DND-41 (cell line): ENCODE measurements around the gene PPP1R12A.

Source experiments
- ATAC-seq: fragments of 200-7000 bp; cut with Tn5 transposase; 3 replicates; pipeline ENCODE4 v1.9.1; 2021; ENCODE audit warnings: low read depth; ENCODE audit not compliant: insufficient read depth
- DNase-seq: peaks from one replicate; pipeline ENCODE4 v3.0.0-alpha.2; 2020
- H2AFZ ChIP-seq: 2 replicates; pipeline ENCODE4 v1.6.0; 2012; ENCODE audit warnings: low read depth, low read length
- H3K27ac ChIP-seq: 2 replicates; pipeline ENCODE4 v1.5.1; 2012; ENCODE audit warnings: low read length, inconsistent platforms
- H3K27me3 ChIP-seq: fragments of 200-600 bp; sonication (generic); 2 replicates; pipeline ENCODE4 v1.6.0; 2012; ENCODE audit warnings: low read length, mild to moderate bottlenecking, inconsistent platforms; ENCODE audit not compliant: insufficient read depth, poor library complexity
- H3K36me3 ChIP-seq: 2 replicates; pipeline ENCODE4 v1.5.1; 2012; ENCODE audit warnings: low read length, inconsistent platforms; ENCODE audit not compliant: insufficient read depth
- H3K4me1 ChIP-seq: 2 replicates; pipeline ENCODE4 v1.5.1; 2012; ENCODE audit warnings: mild to moderate bottlenecking, low read length; ENCODE audit not compliant: insufficient read depth
- H3K4me2 ChIP-seq: 2 replicates; pipeline ENCODE4 v1.6.0; 2012; ENCODE audit warnings: mild to moderate bottlenecking, moderate library complexity, low read length, inconsistent platforms; ENCODE audit not compliant: insufficient read depth
- H3K4me3 ChIP-seq, 2 experiments: fragments of 200-600 bp in 1 of 2; shearing (Covaris generic) in 1 of 2; 2 replicates each; pipeline ENCODE4 v1.5.1; 2012 to 2016; ENCODE audit warnings: inconsistent platforms in 2 of 2, low read length in 2 of 2, mild to moderate bottlenecking in 2 of 2, low read depth in 1 of 2, moderate library complexity in 1 of 2
- H3K79me2 ChIP-seq: 2 replicates; pipeline ENCODE4 v1.6.0; 2012; ENCODE audit warnings: low read length, inconsistent platforms; ENCODE audit not compliant: insufficient read depth
- H3K9ac ChIP-seq: 2 replicates; pipeline ENCODE4 v1.6.0; 2012; ENCODE audit warnings: low read depth, mild to moderate bottlenecking, inconsistent platforms, low read length, moderate library complexity
- H3K9me3 ChIP-seq: 2 replicates; pipeline ENCODE4 v1.5.1; 2012; ENCODE audit warnings: low read length, moderate library complexity, mild to moderate bottlenecking, inconsistent platforms; ENCODE audit not compliant: insufficient read depth, severe bottlenecking
- H4K20me1 ChIP-seq: 2 replicates; pipeline ENCODE4 v1.6.0; 2012; ENCODE audit warnings: low read length; ENCODE audit not compliant: insufficient read depth
- EZH2 ChIP-seq: IDR thresholded peaks from 3 replicates; pipeline ENCODE4 v1.6.1; 2012; ENCODE audit warnings: borderline replicate concordance, low read depth, mild to moderate bottlenecking, moderate library complexity, low read length, inconsistent platforms; ENCODE audit not compliant: severe bottlenecking
- TF ChIP-seq, protein P1 (sequence below): IDR thresholded peaks from 2 replicates; pipeline ENCODE4 v1.5.1; 2012; ENCODE audit warnings: borderline replicate concordance, low read length, moderate library complexity, mild to moderate bottlenecking; ENCODE audit not compliant: poor library complexity, severe bottlenecking; ENCODE audit errors: extremely low read depth

The PPP1R12A gene

DNA sequence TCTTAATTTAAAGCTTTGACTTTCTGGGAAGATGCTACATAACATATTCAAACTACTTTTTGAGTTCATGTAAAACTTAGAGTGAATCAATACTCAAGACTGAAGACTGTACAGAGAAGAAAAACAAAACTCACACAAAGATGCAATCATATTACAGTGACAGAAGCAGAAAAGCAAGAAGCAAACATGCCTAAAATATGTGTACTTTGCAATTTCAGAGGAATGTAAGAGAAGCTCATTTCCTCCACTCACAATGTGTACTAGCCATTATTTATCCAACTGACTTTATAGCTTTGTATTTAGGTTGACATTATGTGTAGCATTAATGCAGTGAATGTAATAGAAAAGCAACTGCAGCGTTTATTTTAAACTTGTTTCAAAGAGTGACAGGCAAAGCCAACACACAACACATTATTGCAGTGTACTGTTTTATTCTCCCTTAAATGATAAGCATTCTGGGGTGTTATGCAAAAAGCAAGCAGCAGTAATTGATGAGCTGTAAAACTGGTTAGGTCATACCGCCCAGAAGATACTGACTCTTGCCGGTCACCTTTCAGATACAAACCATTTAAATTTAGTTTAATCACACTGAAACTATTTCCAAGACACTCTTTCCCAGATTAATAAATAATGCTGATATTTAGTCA lies 156.0 kb downstream of the PPP1R12A start:
- Histone ChIP-seq H3K4me3 (no peak overlapping the region), H2AFZ (no peak overlapping the region), H3K79me2 (no peaks in the 10 kb centered on the region), H3K27ac (no peak overlapping the region), H3K4me1 (no peaks in the 10 kb centered on the region), H3K36me3 (peaks cover 48% of the 10 kb centered on the region), H3K27me3 (no peaks in the 10 kb centered on the region), H3K9me3 (no peaks in the 10 kb centered on the region), H3K9ac (no peak overlapping the region), H4K20me1 (no peaks in the 10 kb centered on the region), H3K4me2 (no peak overlapping the region)
- DNase-seq (no peak), ATAC-seq (no peak)
- no peak for TF ChIP-seq EZH2
- TF ChIP-seq, protein P1, sequence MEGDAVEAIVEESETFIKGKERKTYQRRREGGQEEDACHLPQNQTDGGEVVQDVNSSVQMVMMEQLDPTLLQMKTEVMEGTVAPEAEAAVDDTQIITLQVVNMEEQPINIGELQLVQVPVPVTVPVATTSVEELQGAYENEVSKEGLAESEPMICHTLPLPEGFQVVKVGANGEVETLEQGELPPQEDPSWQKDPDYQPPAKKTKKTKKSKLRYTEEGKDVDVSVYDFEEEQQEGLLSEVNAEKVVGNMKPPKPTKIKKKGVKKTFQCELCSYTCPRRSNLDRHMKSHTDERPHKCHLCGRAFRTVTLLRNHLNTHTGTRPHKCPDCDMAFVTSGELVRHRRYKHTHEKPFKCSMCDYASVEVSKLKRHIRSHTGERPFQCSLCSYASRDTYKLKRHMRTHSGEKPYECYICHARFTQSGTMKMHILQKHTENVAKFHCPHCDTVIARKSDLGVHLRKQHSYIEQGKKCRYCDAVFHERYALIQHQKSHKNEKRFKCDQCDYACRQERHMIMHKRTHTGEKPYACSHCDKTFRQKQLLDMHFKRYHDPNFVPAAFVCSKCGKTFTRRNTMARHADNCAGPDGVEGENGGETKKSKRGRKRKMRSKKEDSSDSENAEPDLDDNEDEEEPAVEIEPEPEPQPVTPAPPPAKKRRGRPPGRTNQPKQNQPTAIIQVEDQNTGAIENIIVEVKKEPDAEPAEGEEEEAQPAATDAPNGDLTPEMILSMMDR, result no peak

DNA sequence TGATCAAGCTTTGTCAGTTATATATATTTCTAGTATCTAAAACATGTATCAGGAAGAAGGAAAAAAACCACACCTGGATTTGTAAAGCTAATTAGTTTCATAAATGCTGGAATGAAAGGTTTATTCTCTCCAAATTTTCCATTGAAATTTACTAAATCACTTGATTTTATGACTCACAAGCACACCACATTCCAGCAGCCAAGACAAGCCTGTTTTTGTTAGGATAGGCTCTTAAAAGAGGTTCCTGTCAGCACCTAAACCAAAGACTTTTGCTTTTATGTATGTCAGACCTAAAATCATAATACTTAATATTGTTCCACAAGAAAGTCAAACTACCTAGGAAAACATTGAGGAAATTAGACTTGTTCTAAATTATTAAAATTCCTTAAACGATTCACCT lies 158.8 kb downstream of the PPP1R12A start:
- H3K27me3 ChIP-seq, result no peaks in the 10 kb centered on the region
- H3K9ac ChIP-seq, result no peak overlapping the region
- peaks cover 37% of the 10 kb centered on the region; the same call in 1 of the 2 replicates for H3K36me3 ChIP-seq
- no peak overlapping the region for H3K27ac ChIP-seq
- DNase-seq (no peak), ATAC-seq (no peak)
- no peaks in the 10 kb centered on the region for H4K20me1 ChIP-seq
- H3K4me3 ChIP-seq, result no peak overlapping the region
- H2AFZ ChIP-seq, result no peak overlapping the region
- H3K4me2 ChIP-seq, result no peak overlapping the region
- H3K9me3 ChIP-seq, result no peaks in the 10 kb centered on the region
- no peaks in the 10 kb centered on the region for H3K79me2 ChIP-seq
- no peaks in the 10 kb centered on the region for H3K4me1 ChIP-seq
- no peak for TF ChIP-seq EZH2
- TF ChIP-seq, protein P1, result no peak

DNA sequence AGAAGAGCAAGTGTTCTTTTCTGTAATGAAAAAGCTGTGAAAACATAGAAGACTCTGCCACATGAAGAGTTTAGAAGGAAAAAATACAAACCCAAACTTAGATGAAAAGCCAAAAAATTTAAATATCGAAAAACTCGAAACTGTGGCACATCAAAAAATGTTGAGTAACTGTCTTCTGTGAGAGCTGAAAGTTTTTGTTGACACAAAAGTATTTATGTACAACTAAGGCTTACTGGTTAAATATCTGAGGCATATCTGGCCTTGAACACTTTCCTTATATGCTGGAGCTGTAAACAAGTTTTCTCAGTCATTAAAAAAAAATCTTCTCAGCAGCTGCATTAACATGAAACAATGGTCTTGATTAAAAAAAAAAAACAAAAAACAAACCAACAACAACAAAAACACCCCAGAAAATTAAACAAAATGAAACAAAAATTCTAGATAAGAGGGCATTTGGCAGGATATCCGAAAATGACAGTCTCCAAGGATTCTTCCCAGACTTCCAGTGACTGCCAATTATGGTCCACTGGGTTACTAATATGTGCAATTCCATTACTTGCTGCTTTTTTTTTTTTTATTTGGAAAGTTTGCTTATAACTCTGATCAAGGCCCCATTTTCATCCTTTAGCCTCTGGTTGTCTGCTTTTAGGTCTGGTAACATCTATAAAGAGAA lies 159.4 kb downstream of the PPP1R12A start:
- no peak for DNase-seq
- Histone ChIP-seq H3K36me3 (peaks cover 33% of the 10 kb centered on the region; the same call in 1 of the 2 replicates), H3K4me1 (no peaks in the 10 kb centered on the region), H3K9ac (no peak overlapping the region), H3K4me3 (no peak overlapping the region), H3K79me2 (no peaks in the 10 kb centered on the region), H2AFZ (no peak overlapping the region), H3K27ac (no peak overlapping the region), H4K20me1 (no peaks in the 10 kb centered on the region), H3K4me2 (no peak overlapping the region), H3K9me3 (no peaks in the 10 kb centered on the region), H3K27me3 (no peaks in the 10 kb centered on the region)
- no peak for ATAC-seq
- no peak for TF ChIP-seq EZH2
- TF ChIP-seq, protein P1, result no peak
